Hematopoietic multipotent progenitor cell treated with erythropoietin and hydrocortisone succinate and interleukin-3 and kit ligand, for 6 days (in vitro differentiated cells): ENCODE data around the gene MLN.

Experiments used
- DNase-seq: peaks from one replicate; pipeline ENCODE4 v3.0.0-alpha.2; 2015

Gene MLN

DNA sequence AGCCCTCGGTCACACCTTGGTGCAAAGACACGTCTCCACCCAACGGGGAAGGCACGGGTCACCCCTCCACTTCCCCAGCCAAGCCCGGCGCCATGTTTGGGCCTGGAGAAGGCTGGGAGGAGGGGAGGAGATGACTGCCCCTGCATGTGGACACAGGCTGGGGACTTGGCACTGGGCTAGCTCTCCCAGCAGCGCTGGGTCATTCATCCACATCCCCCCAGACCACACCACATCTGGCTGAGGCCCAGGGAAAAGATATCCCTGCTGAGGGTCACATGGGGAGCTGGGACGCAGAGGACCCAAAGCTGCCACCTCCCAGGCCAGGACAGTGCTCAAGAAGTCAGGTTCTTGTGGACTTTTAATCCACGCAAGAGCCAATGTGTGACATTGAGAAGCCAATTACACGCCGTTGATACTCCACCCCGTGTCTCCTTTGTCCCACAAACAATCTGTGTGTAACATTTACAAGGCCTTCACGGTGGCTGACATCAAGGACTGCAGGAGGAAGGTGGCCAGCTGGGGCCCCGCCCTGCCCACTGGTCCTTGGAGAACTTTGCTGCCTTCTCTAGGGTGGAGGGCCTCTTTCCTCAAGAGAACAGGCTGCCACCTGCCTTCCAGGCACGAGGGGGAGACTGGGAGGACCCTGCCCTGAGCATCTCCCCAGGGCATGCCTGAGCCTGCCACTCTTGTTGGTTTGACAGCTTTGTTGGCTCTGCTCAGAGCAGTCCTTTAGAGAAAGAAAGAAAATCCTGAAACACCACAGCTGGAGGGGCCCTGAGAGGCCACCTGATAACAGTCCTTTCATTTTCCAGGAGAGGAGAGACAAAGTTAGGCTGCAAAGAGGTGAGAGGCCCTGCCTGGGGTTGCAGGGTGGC lies 51.8 kb downstream of the MLN start:
- DNase-seq, result no peak

DNA sequence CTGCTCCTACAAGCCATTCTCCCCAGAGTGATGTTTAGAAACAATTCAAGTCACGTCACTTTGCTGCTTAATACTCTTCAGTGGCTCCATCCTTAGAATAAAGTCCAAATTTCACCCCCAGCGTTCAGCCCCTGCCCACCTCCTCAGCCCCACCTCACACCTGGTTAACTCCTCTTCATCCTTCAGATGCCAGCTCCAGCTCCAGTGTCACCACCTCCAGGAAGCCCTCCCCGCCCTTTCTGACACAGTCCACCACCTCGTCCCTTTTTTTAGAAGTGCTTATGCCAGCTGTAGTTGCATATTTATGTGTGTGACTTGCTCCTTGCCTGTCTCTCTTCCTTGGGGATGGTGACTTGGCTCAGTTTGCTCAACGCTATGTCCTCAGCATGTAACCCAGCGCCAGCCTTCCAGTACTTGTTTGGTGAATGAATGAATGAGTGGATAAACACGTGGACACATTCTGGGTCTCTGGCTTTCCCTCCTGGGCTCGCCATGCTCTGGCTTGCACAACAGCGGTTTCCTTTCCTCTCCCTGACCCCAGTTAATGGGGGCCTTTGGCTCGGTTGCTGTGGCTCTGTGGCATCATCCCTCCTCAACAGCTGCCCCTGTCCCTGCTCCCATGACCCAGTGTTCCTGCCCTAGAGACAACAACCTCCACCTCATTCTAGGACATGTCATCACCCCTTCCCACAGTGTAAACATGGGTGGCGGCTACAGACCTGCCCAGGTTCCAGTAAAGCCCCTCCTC lies 53.4 kb downstream of the MLN start:
- no peak for DNase-seq

DNA sequence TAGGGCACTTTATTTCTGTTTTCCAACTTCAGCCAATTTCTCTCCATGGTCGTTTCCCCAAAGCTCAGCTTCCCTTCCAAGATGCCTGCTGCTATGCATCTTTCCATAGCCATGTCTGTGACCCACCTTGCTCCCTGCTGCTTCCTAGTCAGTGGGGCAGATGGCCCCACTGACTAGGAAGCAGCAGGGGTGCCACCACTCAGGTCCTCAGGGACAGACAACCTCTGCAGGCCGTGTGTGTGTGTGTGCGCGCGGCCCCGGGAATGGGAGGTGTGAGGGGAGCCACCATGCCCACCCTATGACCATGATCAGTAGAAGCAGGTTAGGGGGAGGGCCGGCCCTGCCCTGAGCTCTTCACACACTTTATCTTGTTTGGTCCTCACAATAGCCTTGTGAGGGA lies 54.4 kb downstream of the MLN start:
- no peak for DNase-seq

DNA sequence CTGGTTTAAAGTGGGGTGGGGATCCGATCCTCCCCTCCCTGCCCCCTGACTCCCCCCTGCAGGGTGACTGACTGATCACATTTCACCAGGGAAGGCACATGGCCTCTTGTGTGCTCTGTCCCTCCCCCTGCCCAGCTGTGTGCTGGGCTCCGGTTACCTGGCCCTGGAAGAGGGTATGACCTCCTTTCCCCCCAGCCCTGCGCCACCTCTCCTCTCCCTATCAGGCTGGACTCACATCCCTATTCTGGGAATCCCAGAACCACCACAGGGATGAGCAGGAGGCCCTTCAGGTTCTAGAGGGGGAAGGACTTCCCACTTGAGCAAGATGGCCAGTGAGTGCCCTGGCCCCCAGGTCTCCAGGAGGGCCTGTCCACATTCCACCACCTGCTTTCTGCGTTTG lies 55.0 kb downstream of the MLN start:
- DNase-seq, result no peak

DNA sequence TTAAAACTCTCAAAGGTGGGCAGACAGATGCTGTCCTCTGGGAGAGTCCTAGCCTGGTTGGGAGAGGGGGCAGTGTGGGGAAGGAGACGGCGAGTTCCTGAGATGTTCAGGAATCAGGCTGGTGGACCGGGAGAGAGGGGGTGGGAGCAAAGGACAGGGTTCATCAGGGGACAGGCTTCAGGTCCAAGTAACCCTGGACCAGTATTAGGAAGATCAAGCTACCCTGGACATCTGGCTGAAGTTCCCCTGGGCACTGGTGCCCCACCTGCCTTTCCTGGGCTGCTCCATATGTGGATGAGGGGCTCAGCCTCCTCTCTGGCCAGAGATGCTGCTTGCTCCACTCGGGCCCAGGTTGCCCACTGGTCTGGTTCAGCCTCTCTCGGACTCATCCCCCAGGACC lies 56.0 kb downstream of the MLN start:
- no peak for DNase-seq

DNA sequence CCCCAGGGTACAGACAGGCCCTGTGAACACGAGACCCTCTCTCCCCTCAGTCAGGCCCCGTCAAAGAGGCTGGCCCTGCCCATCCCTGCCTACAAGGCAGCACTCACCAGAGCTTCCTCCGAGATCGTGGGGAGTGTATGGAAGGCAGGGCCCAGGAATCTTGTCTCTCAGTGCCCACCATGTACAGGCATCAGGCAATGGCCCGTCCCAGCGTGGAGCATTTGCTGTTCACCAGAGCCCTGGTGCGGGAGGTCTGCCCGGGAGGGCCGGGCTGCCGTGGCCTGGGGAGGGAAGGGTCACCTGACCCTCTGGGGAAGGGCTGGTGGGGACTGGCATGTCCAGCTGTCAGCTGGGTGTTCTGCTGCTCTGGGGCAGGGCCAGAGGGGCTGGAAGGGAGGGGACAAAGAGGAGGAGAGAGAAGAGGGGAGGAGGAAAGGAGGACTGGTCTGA lies 57.1 kb downstream of the MLN start, which contains the start of gene IP6K3:
Gene IP6K3, minus strand, starts transcription at position 255 of the 450 bp plus-strand sequence. CDS start 11,429 bp downstream, outside the sequence.
- DNase-seq, result no peak

DNA sequence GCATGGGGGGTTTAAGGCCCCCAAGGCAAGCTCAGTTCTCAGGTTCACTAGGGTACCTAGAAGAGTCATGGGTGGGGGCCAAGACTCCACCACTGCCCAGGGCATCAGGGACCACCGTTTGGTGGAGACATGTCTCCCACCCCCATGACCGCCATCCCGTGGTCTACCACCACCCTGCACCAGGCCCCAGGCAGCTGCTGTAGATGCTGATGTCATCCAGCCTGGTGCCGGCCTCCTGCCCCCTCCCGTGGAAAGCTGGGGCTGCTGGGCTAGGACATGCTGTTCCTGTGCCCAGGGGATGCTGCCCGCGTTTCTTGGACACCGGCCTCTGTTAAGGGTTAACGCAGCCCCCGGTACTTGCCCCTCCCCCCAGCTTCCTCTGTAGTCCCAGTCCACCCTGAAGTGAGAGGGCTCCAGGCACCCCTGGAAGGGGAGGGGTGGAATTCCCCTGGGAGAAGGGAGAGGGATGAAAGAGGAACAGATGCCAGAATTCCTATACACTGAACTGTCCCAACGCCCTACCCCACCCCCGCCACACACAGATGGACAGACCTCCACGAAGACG lies 57.7 kb downstream of the MLN start:
- DNase-seq, result no peak

DNA sequence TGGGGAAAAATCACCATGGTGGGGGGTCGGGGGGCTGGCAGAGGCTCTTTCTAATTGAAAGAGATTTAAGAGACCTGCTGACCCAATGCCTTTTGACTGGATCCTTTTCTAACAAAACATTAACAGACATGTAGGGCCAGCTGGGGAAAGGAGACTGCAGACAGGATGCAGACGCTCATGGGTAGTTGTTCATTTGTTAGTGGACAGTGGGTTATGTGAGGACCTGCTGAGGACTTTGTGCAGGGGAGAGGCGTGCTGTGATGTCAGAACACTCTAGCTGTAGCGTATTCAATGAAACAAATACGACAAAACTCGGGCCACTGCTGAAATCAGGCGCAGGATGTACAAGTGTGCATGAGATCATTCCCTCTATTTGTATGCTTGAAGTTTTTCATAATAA lies 58.3 kb downstream of the MLN start:
- DNase-seq, result no peak

DNA sequence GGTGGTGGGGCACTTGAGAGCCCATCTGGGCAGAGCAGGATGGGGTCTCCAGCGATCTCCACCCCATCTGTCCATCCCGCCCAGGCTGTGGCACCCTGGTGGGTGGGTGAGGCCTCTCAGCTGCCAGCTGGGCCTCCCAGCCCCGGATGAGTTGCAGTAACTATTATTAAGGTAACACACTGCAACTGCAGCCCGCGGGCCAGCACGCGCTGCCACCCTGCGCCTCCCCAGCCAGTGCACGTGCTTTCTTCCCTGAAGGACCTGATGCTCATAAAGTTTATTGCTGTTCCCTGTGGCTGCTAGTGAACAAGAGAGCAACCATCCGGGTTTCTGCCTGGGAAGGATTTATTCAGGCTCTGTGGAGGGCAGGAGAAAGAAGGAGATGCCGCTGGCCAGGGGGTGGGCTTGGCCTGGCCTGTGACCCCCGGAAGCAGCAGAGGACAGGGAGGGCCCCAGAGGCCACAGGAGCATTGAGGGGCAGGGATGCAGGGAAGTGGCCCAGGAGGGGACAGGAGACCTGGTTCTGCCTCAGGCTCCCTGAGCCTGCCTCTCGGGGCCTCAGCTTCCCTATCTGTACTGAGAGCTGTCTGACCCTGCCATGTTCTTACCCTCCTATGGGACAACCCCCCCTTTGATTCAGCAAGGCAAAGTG lies 58.8 kb downstream of the MLN start:
- no peak for DNase-seq
